ENCODE results near the gene DIP2A.

DNA sequence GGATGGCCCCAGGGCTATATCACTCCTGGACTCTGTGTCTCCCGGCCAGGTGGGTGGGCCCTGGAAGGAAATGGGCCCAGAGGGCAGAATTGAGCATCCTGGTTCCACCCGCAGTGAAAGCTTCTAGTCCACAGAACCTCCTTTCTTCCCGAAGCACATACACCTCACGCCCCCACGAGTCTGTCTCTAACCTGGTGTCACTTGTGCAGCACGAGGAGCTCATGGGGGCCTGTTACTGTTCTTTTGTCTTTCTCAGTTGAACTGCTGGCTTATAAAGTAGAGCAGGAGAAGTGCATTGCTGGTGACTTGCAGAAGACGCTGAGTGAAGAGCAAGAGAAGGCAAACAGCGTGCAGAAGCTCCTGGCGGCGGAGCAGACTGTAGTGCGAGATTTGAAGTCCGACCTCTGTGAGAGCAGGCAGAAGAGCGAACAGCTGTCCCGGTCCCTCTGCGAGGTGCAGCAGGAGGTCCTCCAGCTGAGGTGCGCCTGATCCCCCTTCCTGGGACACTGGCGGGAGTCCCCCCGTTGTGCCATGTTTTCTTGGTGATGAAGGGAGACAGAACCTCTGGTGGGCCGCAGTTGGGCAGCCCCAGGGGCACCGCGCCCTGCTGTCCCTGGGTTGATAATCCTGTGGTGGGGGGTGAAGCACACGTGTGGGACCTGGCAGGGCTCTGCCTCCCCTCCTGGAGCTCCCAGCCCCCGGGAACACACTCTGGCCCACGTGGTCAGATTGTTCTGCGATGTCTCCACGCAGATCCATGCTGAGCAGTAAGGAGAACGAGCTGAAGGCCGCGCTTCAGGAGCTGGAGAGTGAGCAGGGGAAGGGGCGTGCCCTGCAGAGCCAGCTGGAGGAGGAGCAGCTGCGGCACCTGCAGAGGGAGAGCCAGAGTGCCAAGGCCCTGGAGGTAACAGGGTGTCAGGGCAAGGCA lies 28.7 kb upstream of the DIP2A start:
- TF ChIP-seq EZH2 (IDR thresholded peaks at IDR 0.05; ENCODE audit: borderline replicate concordance), result no peak
- no peak for TF ChIP-seq CTCF (IDR thresholded peaks at IDR 0.05; ENCODE audit: poor library complexity)
- no peak for TF ChIP-seq EZH2phosphoT487 (IDR thresholded peaks at IDR 0.05; ENCODE audit: low read depth, severe bottlenecking, unreplicated experiment)

Data from hepatocyte (in vitro differentiated cells).